HG03103 (cell line): Measurements from ENCODE around the gene ZNF775.

Experiments used
- ATAC-seq: cut with Tn5 transposase; IDR thresholded peaks from one replicate; pipeline ENCODE4 v1.9.1; 2021; ENCODE audit warnings: low read depth; ENCODE audit not compliant: unreplicated experiment

Gene ZNF775

DNA sequence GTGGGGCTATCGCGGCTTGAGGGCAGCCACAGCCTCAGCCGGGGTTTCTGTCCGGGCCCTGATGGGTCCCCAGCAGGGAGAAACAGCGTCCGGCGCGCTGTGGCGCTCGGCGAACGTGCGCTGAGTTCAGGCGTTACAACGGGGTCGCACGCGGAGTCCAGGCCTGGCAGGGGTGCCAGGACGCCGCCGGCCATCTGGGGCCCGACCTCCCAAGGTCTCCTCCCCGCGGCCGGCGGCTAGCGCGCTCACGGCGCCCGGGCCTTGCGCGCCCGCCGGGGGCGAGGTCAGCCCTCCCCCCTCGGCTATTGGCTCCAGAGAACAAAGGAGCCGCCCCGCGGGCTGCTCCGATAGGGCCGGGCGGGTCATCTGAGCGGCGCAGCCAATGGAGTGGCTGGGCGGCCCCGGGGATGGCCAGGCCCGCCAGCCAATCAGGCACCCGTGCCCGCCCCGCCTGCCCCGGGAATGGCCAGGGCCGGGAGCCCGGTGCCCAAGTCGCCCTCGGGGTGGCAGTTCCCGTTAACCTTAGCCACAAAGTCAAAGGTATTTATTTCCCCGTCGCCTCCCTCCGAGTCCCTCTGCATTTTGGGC, at the start of gene ZNF775:
TSS of gene ZNF775 (plus strand) at position 478 of the 588 bp plus-strand sequence. CDS start 9,141 bp downstream, outside the sequence.
- peak; percentile 71 for ATAC-seq

- ATAC-seq: no peak
These were observed 49.6 kb upstream of the ZNF775 start for GRCh38 chr7:150329331-150330120.

DNA sequence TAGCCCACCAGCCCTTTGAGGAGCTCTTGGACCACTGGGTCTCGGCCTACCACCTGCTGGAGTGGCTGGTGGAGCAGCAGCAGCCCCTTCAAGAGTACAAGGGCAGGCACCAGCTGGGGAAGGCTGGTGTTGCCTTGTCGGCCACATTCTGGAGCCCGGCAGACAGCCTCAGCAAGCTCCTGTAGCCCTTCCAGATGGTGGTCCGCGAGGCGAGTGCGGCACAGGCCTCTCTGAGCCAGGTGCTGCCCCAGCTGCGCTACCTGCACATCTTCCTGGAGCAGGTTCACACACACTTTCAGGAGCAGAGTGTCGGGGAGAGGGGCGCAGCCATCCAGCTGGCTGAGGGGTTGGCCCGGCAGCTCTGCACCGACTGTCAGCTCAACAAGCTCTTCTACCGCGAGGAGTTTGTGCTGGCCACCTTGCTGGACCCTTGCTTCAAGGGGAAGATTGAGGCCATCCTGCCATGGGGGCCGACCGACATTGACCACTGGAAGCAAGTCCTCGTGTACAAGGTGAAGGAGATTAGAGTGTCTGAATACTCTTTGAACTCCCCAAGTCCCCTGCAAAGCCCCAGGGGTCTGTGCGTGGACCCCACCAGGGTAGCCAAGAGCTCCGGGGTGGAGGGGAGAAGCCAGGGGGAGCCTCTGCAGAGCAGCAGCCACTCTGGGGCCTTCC, 48.8 kb upstream of the ZNF775 start:
- no peak for ATAC-seq

GRCh38 chr7:150332852-150333635, 46.1 kb upstream of the ZNF775 start:
- ATAC-seq: no peak

GRCh38 chr7:150333659-150334058, 45.5 kb upstream of the ZNF775 start:
- ATAC-seq: no peak

GRCh38 chr7:150334108-150334507, 45.0 kb upstream of the ZNF775 start:
- no peak for ATAC-seq

DNA sequence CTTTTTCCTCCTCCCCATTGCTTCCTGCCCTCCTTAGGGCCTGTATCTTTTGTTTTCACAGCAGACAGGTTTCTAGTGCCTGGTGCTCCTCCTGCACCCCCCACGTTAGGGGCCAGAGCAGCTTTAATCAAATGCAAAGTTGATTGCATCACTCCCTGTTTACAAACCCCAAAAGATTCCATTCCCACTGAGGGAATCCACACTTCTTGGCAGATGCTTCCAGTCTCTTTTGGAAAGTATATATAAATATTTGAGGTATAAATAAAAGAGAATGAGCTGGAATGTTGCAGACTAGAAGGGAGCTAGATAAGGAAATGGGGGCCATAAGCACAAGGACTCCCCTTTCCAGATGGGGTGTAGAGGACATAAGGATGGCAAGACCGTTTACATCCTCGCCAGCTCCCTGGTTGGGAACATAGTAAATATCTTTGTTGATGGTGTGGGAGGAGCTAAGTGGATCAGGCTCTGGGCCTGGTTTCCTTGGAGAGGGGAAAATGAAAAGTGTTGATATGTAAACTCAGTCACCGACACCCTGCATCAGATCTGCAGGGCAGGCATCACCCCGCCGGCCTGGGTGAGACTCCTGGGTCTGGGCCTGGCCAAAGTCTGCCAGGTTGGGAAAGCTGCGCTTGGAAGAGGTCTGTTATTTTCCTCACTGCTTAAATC, 43.9 kb upstream of the ZNF775 start:
- no peak for ATAC-seq

- no peak for ATAC-seq
These were observed 43.4 kb upstream of the ZNF775 start for GRCh38 chr7:150335774-150336112.

DNA sequence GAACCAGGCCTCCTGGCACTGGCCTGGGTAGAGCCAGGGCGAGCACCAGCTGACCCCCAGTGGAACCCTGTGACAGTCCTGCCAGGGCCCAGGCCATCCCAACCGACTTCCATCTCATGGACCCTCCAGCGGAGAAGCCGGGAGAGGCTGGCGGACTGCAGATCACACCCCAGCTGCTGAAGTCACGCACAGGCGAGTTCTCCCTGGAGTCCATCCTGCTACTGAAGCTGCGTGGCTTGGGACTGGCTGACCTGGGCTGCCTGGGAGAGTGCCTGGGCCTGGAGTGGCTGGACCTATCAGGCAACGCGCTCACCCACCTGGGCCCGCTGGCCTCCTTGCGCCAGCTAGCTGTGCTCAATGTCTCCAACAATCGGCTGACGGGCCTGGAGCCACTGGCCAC, 42.4 kb upstream of the ZNF775 start:
- no peak for ATAC-seq

GRCh38 chr7:150337179-150337578, 42.0 kb upstream of the ZNF775 start:
- ATAC-seq: no peak

GRCh38 chr7:150337659-150338081, 41.5 kb upstream of the ZNF775 start:
- no peak for ATAC-seq

GRCh38 chr7:150338166-150338829, 40.8 kb upstream of the ZNF775 start:
- ATAC-seq: no peak

GRCh38 chr7:150339409-150339809, 39.7 kb upstream of the ZNF775 start:
- ATAC-seq: no peak

DNA sequence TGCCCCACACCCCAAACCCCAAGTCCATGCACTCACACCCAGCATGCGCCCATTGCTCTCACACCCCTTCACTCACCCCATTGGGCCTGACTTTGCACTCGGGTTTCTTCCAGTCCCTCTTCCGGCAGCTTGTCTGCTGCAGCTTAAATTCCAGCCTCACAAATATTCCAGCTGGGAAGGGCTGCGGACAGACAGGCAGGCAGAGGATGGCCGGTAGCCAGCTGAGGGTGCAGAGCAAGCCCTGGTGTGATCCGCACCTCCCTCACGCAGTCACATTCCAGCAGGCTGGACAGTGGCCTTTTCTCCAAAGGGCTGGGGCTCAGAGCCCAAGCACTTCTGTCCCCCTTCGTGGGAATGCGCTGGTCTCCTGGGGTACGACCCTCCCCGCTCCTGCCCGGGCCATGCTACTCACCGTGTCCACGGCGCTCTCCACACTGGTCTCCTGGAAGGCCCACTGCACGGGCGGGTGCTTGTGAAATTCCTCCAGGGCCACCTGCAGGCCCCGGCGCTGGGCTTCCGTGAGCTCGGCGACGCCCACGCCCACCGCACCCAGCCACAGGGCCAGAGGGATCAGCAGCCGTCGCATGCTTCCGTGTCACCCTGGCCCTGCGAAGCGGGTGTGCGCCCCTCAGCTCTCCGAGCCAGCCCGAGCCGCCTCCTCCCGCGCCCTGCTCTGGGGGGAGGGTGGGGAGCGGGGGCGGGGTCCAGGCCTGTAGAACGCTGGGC, 38.9 kb upstream of the ZNF775 start:
- ATAC-seq: no peak

DNA sequence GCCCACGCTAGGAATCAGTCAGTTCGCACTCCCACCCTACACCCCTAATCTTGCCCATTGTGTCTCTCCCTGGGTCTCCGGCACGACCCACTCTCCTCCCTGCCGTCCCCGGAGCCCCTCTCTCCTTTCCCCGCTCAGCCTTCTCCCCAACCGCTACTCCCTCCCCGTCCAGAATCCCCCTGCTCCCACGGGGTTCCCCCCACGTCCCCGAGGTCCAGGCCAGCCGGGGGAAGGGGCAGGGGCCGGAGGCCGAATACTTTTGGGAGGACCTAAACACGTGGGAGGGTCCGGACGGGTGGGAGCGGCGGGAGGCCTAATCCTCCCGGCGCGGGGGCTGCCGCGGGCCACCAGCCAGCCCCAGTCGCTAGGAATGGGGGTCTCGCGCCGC, 38.3 kb upstream of the ZNF775 start:
- no peak for ATAC-seq

- no peak for ATAC-seq
These were observed 37.6 kb upstream of the ZNF775 start, which contains the start of gene RARRES2 for GRCh38 chr7:150341263-150342120. Gene RARRES2 (minus strand): TSS chr7:150341629. CDS start chr7:150340609, 1,020 bp downstream.

- ATAC-seq: no peak
These were observed 37.1 kb upstream of the ZNF775 start for GRCh38 chr7:150342121-150342408.

- no peak for ATAC-seq
These were observed 35.9 kb upstream of the ZNF775 start for GRCh38 chr7:150343225-150343624.
